GM03348 (cell line): ENCODE measurements around the gene CCDC170.

ENCODE experiments used
- DNase-seq: peaks from one replicate; pipeline ENCODE4 v3.0.0; 2012; ENCODE audit warnings: low spot score

The CCDC170 gene

DNA sequence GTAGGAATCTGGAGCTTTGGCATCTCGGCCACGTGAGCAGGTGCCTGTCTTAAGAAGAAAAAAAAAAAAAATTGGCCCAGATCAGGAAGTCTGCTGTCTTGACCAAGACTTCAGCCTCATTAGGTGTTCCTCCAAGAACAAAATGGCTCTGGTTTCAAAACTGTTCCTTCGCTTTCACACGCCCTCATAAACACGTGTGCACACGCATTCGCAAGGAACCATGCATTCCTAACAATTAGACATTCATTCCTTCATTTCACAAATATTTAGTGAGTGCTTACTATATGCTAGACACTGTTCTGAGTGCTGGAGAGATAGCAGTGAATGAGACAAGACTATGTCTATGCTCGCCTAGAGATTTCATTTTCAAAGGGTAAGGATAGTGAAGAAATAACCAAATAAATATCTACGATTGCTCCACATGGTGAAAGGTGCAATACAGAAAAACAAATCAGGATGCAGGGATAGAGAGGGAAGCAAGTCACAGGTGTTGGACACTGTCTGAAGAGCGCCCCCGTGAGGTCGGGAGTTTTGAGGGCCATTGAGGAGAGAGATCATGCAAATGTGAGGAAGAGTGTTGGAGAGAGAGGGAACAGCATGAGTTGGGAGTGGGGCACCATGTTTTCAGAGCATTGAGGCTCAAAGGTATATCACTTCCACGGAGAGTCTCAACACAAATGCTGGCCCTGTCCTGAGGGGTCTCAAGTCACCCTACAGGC, 53.3 kb downstream of the CCDC170 start:
- no peak for DNase-seq

DNA sequence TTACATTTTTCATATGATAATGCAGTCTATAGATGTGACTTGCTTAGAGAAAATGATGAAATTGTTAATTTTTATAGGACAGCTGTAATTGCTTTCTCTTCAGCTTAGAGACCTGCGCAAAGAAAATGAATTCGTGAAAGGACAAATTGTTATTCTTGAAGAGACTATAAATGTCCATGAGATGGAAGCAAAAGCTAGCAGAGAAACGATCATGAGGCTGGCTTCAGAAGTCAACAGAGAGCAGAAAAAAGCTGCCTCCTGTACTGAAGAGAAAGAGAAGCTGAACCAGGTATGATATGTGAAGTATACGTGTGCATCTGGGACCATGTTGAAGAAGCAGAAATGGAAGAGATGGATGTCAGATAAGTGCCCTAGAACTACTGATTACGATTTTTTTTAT, 54.4 kb downstream of the CCDC170 start:
- DNase-seq, result no peak

DNA sequence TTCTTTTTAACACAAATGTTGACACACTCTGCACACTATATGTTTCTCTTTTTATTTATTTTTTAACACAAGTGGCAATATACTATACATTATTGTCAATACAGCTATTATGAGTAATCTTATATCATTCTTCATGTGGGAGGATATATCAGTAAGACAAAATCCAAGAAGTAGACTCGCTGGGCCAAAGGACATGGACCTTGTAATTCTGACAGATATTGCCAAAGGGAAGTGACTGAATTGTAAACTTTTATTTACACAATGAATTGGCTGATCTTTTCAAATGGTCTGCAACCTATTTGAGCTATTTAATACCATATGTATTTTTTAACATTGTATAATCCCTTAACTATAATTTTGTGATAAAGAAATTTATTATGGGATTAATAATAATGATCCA, 56.0 kb downstream of the CCDC170 start:
- DNase-seq, result no peak

DNA sequence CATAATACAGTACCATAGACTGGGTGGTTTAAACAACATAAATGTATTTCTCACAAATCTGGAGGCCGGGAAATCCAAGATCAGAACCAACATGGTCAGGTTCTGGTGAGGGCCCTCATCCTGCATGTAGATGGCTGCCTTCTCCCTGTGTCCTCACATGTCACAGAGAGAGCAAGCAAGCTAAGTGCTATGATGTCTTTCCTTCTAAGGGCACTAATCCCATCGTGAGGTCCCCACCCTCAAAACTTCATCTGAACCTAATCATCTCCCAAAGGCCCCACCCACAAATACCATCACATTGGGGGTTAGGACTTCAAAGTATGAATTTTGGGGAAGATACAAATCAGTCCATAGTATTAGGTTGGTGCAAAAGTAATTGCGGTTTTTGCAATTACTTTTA, 56.8 kb downstream of the CCDC170 start:
- DNase-seq, result no peak

DNA sequence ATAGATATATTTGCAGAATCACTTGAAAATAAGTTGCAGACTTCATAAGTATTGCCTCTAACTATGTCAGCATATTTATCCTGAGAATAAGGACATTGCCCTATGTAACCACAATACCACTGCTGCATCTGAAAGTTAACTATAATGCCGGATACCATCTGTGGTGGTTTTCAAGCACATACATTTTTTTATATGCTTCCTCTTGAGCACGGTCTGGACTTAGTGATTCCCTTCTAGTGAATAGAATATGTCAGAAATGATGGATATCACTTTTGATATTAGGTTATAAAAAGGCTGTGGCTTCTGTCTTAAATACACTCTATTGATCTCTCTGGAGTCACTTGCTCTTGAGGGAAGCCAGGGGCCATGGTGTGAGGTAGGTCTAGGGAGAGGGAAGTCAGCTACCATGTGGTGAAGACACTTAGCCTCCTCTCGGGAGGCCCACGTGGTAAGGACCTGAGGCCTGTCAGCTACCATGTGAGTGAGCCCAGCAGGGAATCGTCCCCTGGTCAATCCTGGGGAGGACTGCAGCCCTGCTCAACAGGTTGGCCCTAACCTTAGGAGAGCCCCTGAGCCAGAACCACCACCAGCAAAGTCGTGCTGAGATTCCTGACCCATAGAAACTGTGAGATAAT, 57.5 kb downstream of the CCDC170 start:
- no peak for DNase-seq

DNA sequence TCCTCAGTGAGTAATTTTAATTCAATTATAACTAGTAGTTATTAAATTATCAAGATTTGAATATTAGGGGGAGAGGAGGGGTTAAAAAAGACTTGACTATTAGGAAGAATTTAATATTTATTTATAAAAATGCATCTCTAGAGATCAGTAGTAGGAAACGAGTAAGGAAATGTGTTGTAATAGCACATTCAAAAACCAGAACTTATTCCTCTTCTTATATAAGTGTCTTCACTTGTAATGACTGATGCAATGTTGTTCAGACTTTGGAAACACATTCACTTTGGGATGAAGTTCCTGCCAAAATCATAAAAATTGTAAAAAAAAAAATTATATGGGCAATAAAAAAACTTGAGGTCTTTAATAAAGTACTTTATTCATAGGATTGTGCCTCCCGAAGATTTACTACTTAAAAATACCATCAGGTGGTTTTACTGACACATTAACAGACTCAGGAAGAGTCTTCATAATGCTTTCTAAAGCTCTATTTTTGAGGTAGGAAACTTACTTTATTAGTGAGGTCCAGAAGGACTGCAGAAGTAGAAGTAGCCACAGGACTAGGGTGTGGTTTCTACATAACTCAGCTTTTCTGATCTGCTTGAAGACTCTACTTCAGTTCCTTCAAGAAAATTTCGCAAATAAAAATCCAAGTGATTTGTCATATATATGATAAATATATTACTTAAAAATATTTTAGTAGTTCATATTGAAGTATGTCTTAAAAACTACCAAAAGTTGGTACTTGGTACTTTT, 59.8 kb downstream of the CCDC170 start:
- DNase-seq, result peak; percentile 23

DNA sequence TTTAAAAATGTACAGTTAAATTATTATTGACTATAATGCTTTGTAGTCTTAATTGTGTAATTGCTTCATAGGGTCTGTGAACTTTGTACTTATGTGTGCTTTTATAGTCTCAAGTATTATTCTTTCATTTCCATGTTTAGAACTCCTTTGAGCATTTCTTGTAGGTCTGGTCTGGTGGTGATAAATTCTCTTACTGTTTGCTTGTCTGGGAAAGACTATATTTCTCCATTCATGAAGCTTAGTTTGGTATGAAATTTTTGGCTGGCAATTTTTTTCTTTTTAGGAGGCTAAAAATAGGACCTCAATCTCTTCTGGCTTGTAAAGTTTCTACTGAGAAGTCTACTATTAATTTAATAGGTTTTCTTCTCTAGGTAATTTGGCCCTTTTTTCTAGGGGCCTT, 67.4 kb downstream of the CCDC170 start:
- DNase-seq, result no peak

DNA sequence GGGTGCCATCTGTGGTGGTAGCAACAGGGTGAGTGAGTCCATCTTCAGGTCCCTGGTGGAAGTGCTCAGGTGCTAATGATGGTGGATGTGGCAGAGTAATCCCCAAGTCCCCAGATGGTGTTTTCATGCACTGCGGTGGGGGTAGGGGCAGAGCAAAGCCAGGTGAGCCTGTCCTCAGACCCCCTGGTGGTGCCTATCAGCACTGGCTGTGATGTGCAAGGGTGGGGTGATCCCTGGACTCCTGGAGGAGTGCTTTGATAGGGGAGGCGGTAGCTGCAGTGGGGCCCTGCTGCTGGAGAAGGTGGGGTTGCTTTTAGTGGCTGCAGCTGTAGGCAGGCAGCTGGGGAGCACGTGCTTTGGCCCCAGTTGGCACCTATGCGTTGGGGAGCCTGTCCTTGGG, 70.8 kb downstream of the CCDC170 start:
- DNase-seq, result no peak

DNA sequence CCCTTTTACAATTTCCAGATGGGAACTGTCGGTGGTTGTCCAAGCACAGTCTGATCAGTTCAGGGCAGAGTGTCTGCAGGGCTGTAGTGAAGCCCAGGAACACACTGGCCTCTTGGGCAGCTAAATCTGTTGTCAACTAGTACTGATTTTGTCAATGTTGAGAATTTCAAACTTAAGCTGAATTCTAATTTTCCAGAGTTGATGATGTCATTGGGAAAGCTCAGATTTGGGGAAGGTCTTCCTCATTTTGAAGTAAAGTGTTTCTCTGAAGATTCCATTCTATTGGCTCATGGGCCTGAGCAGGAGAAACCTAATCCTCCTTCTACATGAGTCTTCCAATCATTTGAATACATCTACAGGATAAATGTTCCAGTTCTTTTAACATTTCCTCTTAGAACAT, 72.1 kb downstream of the CCDC170 start:
- no peak for DNase-seq

DNA sequence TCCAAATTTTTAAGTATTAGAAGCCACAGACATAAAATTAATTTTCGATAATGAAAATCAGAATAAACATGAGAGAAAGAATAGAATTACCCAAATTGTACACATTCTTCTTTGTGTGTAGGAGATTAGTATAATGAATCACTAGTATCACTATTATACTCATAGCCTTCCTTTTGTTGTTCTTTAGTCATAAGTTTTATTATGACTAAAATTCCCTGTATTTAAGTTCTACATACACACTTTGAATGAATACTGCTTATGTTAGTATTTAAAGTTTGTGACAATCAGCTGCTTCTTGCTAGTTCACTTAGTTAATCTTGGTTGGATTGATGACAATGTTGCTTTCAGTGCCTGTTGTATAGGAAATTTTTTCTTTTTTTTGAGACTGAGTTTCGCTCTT, 72.7 kb downstream of the CCDC170 start:
- no peak for DNase-seq

DNA sequence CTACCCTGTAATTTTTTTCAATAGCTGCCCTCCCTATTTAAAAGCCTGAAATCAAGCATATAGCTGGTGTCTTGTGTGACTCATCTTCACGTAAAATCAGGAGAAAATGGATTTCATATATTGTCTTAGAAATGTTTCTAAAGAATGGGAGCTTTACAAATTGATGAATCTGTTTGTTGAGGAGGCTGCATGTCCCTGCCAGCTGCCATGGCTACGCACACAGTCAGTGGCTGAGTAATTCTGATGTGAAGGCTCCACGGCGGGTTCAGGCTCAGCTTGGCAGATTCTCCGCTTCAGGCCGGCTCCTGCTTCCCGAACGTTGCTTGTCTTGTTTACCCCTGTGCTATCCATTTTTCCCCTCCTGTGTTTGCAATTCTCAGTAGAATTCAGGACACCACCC, 82.8 kb downstream of the CCDC170 start:
- DNase-seq, result no peak

DNA sequence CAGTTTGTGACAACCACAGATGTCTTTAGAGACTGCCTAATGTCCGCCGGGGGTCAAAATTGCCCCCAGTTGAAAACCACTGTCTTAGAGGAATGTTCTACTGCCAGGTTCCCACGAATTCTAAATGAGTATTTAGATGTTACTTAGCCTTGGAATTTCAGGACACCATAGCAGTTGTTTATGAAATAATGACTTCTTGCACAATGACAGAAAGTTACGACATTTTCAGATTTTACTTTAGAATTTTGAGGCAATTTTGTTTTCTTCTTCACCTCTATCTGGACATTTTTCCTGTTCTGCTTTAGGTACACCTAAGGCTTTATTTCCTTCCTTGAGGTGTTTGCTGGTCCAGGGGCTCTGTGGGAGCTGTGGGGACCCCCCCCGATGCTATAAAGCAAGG, 83.4 kb downstream of the CCDC170 start:
- no peak for DNase-seq

DNA sequence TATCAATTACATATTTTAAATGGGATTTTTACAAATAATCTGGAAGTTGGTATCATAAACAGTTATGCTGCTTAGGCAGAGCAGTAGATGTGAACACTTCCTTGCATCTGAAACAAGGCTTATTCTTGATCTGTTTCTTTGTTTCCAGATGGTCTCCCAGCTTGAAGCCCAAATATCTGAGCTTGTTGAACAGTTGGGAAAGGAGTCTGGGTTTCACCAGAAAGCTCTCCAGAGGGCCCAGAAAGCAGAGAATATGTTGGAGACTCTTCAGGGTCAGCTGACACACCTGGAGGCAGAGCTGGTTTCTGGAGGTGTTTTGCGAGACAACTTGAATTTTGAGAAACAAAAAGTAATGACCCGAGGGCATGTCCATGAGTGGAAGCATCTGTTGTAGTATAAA, 91.9 kb downstream of the CCDC170 start:
- no peak for DNase-seq

DNA sequence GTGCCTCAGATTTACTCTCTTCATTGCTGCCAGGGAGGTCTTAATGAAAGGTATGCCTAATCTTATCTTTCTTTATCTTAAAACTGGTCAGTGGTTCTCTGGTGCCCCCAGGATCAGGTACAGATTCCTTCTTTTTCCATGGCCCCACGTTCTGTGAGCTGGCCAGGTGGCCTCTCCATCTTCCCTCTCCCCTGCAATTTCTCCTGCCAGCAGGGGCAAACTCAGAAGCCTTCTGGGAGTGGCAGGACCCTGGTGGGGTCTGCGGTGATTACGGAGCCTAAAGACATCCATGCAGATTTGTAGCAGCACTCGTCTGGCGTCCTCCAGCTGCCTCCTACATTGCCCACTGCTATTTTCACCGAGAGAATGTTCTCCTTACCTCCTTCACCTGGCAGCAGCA, 95.8 kb downstream of the CCDC170 start:
- no peak for DNase-seq

DNA sequence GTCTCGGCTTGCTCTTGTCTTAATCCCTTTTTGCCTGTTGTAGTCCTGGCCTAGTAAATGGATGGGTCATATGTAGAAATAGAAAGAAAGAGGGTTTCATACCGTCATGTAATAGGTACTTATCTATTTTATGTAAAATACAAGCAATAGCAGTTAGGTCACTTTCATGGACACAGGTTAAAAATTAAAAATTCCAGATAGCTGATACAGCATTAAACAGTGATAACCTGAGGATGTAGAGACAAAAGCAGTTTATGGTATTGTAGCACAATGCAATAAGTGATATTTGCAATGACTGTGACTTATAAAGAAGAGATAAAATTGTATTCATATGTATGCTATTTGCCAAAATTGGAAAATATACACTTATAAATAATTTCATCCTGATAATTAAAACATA, 96.9 kb downstream of the CCDC170 start:
- DNase-seq, result no peak

DNA sequence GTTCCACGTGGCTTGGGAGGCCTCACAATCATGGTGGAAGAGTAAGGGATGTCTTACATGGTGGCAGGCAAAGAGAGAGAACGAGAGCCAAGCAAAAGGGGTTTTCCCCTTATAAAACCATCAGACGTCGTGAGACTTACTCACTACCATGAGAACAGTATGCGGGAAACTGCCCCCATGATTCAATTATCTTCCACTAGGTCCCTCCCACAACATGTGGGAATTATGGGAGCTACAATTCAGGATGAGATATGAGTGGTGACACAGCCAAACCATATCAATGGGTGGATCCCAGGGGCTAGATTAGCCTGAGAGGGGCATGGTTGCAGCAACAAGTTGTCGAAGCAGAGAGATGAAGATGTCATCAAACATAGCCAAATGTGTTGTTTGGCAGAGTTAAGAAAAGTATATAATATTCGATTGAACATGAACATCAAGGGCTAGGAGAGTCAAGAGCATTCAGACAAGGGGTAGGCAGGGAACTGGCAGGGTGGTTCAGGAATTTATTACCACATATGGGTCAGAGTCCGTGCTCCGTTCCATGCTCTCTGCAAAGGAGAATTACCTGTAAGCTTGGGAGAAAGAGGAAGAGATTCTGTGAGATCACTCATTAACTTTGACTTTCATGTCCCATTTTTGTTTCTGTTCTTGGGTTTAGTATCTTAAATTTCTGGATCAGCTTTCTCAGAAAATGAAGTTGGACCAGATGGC, 98.8 kb downstream of the CCDC170 start:
- no peak for DNase-seq

DNA sequence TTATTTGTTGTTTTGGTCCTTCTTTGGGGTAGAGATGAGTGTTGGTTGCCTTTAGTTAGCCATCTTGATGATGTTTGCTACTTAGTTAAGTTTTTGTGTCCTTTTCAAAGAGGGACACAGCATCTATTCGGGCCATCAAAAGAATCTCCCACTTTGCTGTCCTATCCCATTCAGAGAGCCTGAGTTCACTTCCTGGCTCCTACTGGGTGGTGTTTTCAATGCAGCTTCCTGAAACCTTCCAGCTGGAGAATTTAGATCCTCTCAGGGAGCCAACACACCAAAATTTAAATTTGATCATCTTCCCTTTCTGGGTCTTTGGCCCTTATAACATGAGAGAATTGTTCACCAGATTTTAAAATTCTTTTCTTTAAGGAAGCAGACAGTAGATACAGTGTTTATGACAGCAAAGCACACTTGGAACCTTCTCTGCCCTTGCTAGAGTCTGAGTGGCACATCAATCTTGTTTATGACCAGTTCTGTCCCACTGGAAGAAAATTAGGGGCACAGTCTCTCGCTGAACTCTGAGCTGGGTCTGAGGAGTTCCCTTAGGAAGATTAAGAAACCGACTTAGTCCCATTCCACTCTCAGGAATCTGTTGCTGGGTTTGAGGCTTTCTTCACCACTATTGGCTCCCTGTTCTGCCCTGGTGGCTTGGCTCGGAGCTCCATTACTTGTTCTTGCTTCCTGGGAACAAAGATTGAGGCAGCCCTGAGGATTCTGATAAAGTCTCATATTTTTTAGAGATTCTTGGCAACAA, 115.5 kb downstream of the CCDC170 start:
- no peak for DNase-seq

DNA sequence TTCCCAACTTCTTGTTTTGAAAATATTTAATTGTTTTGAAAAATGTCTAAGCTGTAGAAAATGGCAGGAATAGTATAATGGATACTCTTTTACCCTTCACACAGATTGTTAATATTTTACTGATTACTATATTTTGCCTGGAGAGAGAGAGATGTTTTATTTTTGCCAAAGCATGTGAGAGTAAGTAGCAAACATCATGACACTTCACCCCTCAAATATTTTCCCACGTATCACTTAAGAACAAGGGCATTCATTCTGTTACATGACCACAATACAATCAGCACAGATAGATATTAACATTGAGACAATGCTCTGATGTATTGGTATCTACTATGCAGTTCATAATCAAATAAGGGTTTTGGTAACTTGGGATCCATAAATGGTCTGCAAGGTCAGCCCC, 116.5 kb downstream of the CCDC170 start:
- no peak for DNase-seq

DNA sequence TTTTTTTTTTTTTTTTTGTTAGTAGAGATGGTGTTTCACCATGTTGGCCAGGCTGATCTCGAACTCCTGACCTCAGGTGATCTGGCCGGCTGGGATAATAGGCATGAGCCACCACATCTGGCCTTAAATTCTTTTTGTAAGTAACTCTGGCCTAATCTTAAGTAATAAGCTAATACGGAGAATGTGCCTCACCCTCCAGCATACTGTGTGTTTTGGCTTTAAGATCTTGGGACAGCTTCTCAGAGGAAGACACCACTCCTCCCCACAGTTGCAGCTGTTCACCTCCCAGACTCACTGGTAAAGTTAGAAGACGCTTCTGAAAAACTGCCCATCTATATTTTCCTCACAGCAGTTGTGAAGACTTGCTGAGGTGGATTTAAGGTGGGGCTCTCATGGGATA, 120.8 kb downstream of the CCDC170 start:
- no peak for DNase-seq

DNA sequence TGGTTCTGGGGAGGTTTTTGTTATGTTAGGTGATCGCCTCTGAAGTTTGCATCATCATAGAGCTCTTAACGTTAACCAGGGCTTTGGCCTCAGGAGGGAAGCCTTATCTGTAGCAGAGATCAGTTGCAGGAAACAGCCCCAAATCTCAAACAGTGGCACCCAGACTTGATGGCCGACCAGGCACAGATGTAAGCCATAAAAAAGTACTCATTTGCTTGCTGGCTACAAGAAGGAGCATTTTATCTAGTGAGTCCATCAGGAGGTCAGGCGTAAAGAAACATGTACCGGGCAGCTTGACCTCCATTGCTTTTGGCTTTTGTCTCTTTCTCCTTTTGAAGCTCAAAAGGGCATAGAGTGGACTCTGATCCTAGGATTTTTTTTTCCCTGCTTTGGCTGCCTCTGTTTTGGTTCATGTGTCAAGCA, 122.3 kb downstream of the CCDC170 start:
- no peak for DNase-seq

DNA sequence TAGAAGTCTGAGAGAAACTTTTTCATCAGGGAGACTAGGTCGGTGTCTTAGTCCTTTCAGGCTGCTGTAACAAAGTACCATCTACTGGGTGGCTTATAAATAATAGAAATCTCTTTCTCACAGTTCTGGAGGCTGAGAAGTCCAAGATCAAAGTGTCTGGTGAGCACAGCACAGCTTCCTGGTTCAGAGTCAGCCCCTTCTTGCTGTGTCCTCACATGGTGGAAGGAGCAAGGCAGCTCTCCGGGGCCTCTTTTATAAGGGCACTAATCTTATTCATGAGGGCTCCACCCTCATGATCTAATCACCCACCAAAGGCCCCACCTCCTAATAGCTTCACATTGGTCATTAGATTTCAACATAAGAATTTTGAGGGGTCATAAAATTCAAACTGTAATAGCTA, 122.8 kb downstream of the CCDC170 start:
- no peak for DNase-seq

DNA sequence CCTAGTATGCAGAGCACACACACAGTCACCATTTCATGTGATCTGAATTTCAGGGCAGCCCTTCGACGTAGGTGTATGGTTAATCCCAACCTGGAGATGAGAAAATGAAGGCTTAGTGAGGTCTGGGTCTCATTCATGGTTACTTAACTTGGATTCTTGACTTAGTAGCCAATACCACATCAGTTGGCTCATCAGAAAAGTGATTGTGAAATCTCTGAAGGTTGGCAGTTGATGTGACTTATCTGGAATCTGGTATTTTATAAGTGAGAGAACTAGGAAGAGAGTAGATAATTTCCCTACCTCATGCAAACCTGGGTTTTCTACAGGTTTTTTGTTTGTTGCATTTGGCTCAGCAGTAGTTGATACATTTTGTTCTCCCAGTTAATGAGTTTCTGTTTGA, 123.7 kb downstream of the CCDC170 start:
- DNase-seq, result no peak
